Lower lobe of right lung (tissue), 2 donors: Measurements from ENCODE around the gene ZNF680. TPM values are rescaled to one million over a fixed set of nuclear protein-coding genes. Genes with fewer than 3 reads are reported as not detected.

Experiments
- ATAC-seq, 2 donors: fragments of 200-7000 bp; cut with Tn5 transposase; one replicate each; pipeline ENCODE4 v1.9.1; 2020 to 2022; ENCODE audit warnings: mild to moderate bottlenecking in 2 of 2, moderate library complexity in 2 of 2
- DNase-seq: peaks from one replicate; pipeline ENCODE4 v3.0.0-alpha.2; 2020
- H3K27ac ChIP-seq: fragments of 200-600 bp; one replicate; pipeline ENCODE4 v1.8.0; 2022
- H3K27me3 ChIP-seq: fragments of 200-600 bp; one replicate; pipeline ENCODE4 v1.8.0; 2022; ENCODE audit warnings: low read depth
- H3K36me3 ChIP-seq: fragments of 200-600 bp; one replicate; pipeline ENCODE4 v1.8.0; 2022; ENCODE audit warnings: mild to moderate bottlenecking
- H3K4me1 ChIP-seq: fragments of 200-600 bp; one replicate; pipeline ENCODE4 v1.8.0; 2022
- H3K4me3 ChIP-seq: fragments of 200-600 bp; one replicate; pipeline ENCODE4 v1.8.0; 2022; ENCODE audit warnings: mild to moderate bottlenecking
- H3K9me3 ChIP-seq: fragments of 200-600 bp; one replicate; pipeline ENCODE4 v1.8.0; 2022
- CTCF ChIP-seq: fragments of 200-600 bp; IDR thresholded peaks from one replicate; pipeline ENCODE4 v1.8.0; 2022; ENCODE audit warnings: antibody characterized with exemption, mild to moderate bottlenecking
- intact Hi-C: fragments of 100-400 bp; cut with DNase I; formaldehyde crosslinking; loops from one replicate; pipeline ENCODE4 v1.11.0; 2022
- total RNA-seq: library from RNA; stranded (reverse); fragmentation: NEBNext Ultra II Directional; extraction: Animal tissue kit (Norgen Biotek cat#: 25700); gene quantifications from one replicate; pipeline ENCODE4 v1.2.1, GENCODE V29; 2021
- donor health status: DM: no; HTN: yes; CAD: no; lungs with severe emphysema.

Gene ZNF680
- total RNA-seq, 1 donor from 2014 or later = 13.6 TPM

GRCh38 chr7:64551375-64552142, 11.3 kb downstream of the ZNF680 start:
- H3K36me3 ChIP-seq = peaks cover 3% of the 10 kb centered on the region
- no peaks in the 10 kb centered on the region for H3K9me3 ChIP-seq
- intact Hi-C loops = no loop called here
- no peak overlapping the region for H3K4me3 ChIP-seq
- TF ChIP-seq CTCF = no peak
- no peaks in the 10 kb centered on the region for H3K27me3 ChIP-seq
- no peaks in the 10 kb centered on the region for H3K4me1 ChIP-seq
- ATAC-seq (no peak), DNase-seq (no peak)
- H3K27ac ChIP-seq = no peak overlapping the region

- Histone ChIP-seq H3K27ac (no peak overlapping the region), H3K4me3 (no peak overlapping the region), H3K36me3 (peaks cover 31% of the 10 kb centered on the region), H3K9me3 (no peaks in the 10 kb centered on the region), H3K4me1 (no peaks in the 10 kb centered on the region), H3K27me3 (no peaks in the 10 kb centered on the region)
- no peak for ATAC-seq
- TF ChIP-seq CTCF = no peak
- intact Hi-C loops = no loop called here
- DNase-seq = no peak
Observed at GRCh38 chr7:64544010-64544409, 18.9 kb downstream of the ZNF680 start.

GRCh38 chr7:64541438-64542359, 21.2 kb downstream of the ZNF680 start:
- Histone ChIP-seq H3K36me3 (peaks cover 29% of the 10 kb centered on the region), H3K4me3 (no peak overlapping the region), H3K4me1 (no peaks in the 10 kb centered on the region), H3K27ac (no peak overlapping the region), H3K9me3 (no peaks in the 10 kb centered on the region), H3K27me3 (no peaks in the 10 kb centered on the region)
- no peak for DNase-seq
- intact Hi-C loops = no loop called here
- no peak for TF ChIP-seq CTCF
- ATAC-seq = no peak

GRCh38 chr7:64533756-64534155, 29.1 kb downstream of the ZNF680 start:
- ATAC-seq (no peak), DNase-seq (no peak)
- H3K36me3 ChIP-seq = peaks cover 11% of the 10 kb centered on the region
- H3K4me1 ChIP-seq = no peaks in the 10 kb centered on the region
- TF ChIP-seq CTCF = no peak
- peaks cover 53% of the 10 kb centered on the region for H3K9me3 ChIP-seq
- intact Hi-C loops = no loop called here
- H3K4me3 ChIP-seq = no peak overlapping the region
- no peak overlapping the region for H3K27ac ChIP-seq
- H3K27me3 ChIP-seq = no peaks in the 10 kb centered on the region

GRCh38 chr7:64528770-64529169, 34.1 kb downstream of the ZNF680 start:
- DNase-seq (no peak), ATAC-seq (no peak)
- H3K4me1 ChIP-seq = no peaks in the 10 kb centered on the region
- no peak overlapping the region for H3K4me3 ChIP-seq
- intact Hi-C loops = no loop called here
- TF ChIP-seq CTCF = no peak
- H3K27ac ChIP-seq = no peak overlapping the region
- H3K9me3 ChIP-seq = peaks cover 95% of the 10 kb centered on the region
- H3K27me3 ChIP-seq = no peaks in the 10 kb centered on the region
- H3K36me3 ChIP-seq = peaks cover 10% of the 10 kb centered on the region
